ENCODE results near the gene NPAS3. TPM values are rescaled to one million over a fixed set of nuclear protein-coding genes. Genes with fewer than 3 reads are reported as not detected.

The NPAS3 gene
- total RNA-seq, 4 donors from 2014 or later: 4.0 to 12.2 (median 5.6) TPM

- Histone ChIP-seq H3K9me3 (no peaks in the 10 kb centered on the region), H3K27me3 (no peaks in the 10 kb centered on the region), H3K36me3 (no peaks in the 10 kb centered on the region), H3K4me3 (replicated peaks in 1 of 3) (no peak overlapping the region), H3K4me1 (no peaks in the 10 kb centered on the region), H3K27ac (no peak overlapping the region)
- TF ChIP-seq POLR2A (IDR thresholded peaks at IDR 0.05) (no peak), CTCF (IDR thresholded peaks at IDR 0.05) (no peak)
- WGBS, 2 donors: 78 to 79% methylated on average over 4 of the region's 4 CpGs
- no peak for DNase-seq
- intact Hi-C loops (cut with DNase I): no loop called here
Observed at GRCh38 chr14:33511851-33512640, 573.4 kb downstream of the NPAS3 start.

- no peaks in the 10 kb centered on the region for H3K9me3 ChIP-seq
- no peaks in the 10 kb centered on the region for H3K27me3 ChIP-seq
- intact Hi-C loops (cut with DNase I): no loop called here
- no peak overlapping the region for H3K27ac ChIP-seq
- TF ChIP-seq CTCF (IDR thresholded peaks at IDR 0.05): no peak
- TF ChIP-seq POLR2A (IDR thresholded peaks at IDR 0.05): no peak
- DNase-seq: no peak
- no peaks in the 10 kb centered on the region for H3K4me1 ChIP-seq
- no peak overlapping the region for H3K4me3 ChIP-seq (replicated peaks in 1 of 3)
- WGBS, 2 donors: 91 to 92% methylated on average over 5 of the region's 5 CpGs
- H3K36me3 ChIP-seq: no peaks in the 10 kb centered on the region
Observed at GRCh38 chr14:33515441-33515840, 576.8 kb downstream of the NPAS3 start.

GRCh38 chr14:33515899-33516298 lies 577.2 kb downstream of the NPAS3 start:
- intact Hi-C loops (cut with DNase I): no loop called here
- TF ChIP-seq POLR2A (IDR thresholded peaks at IDR 0.05) (no peak), CTCF (IDR thresholded peaks at IDR 0.05) (no peak)
- DNase-seq: no peak
- Histone ChIP-seq H3K36me3 (no peaks in the 10 kb centered on the region), H3K27ac (no peak overlapping the region), H3K4me3 (replicated peaks in 1 of 3) (no peak overlapping the region), H3K9me3 (no peaks in the 10 kb centered on the region), H3K4me1 (no peaks in the 10 kb centered on the region), H3K27me3 (no peaks in the 10 kb centered on the region)
- 92 to 98% methylated on average over 3 of the region's 3 CpGs for WGBS, 2 donors

GRCh38 chr14:33516898-33517436 lies 578.3 kb downstream of the NPAS3 start:
- TF ChIP-seq CTCF (IDR thresholded peaks at IDR 0.05): no peak
- no peak for TF ChIP-seq POLR2A (IDR thresholded peaks at IDR 0.05)
- Histone ChIP-seq H3K9me3 (no peaks in the 10 kb centered on the region), H3K36me3 (no peaks in the 10 kb centered on the region), H3K27me3 (no peaks in the 10 kb centered on the region), H3K4me3 (replicated peaks in 1 of 3) (no peak overlapping the region), H3K27ac (no peak overlapping the region), H3K4me1 (no peaks in the 10 kb centered on the region)
- no peak for DNase-seq
- 91 to 92% methylated on average over 5 of the region's 5 CpGs for WGBS, 2 donors
- intact Hi-C loops (cut with DNase I): no loop called here

GRCh38 chr14:33521192-33521591 lies 582.5 kb downstream of the NPAS3 start:
- Histone ChIP-seq H3K4me1 (no peaks in the 10 kb centered on the region), H3K27me3 (no peaks in the 10 kb centered on the region), H3K27ac (no peak overlapping the region), H3K4me3 (replicated peaks in 1 of 3) (no peak overlapping the region), H3K36me3 (no peaks in the 10 kb centered on the region), H3K9me3 (no peaks in the 10 kb centered on the region)
- DNase-seq: no peak
- intact Hi-C loops (cut with DNase I): no loop called here
- TF ChIP-seq CTCF (IDR thresholded peaks at IDR 0.05) (no peak), POLR2A (IDR thresholded peaks at IDR 0.05) (no peak)
- WGBS, 2 donors: 68 to 93% methylated on average over 2 of the region's 2 CpGs
